Progenitor cell of endocrine pancreas (in vitro differentiated cells): ENCODE data around the gene LSR. TPM values are rescaled to one million over a fixed set of nuclear protein-coding genes. Genes with fewer than 3 reads are reported as not detected.

Source experiments
- DNase-seq: peaks from one replicate; pipeline ENCODE4 v3.0.0; 2021; ENCODE audit warnings: low spot score; ENCODE audit not compliant: unreplicated experiment
- H3K27ac Mint-ChIP-seq: 2 replicates; pipeline ENCODE4 v1.8.0; 2021; ENCODE audit warnings: mild to moderate bottlenecking, moderate library complexity, mixed read lengths
- H3K27me3 Mint-ChIP-seq: 2 replicates; pipeline ENCODE4 v1.8.0; 2021; ENCODE audit warnings: mixed read lengths
- H3K36me3 Mint-ChIP-seq: 2 replicates; pipeline ENCODE4 v1.8.0; 2022; ENCODE audit warnings: mixed read lengths; ENCODE audit not compliant: insufficient read depth
- H3K4me1 Mint-ChIP-seq: 2 replicates; pipeline ENCODE4 v1.8.0; 2021; ENCODE audit warnings: low read depth, mixed read lengths
- H3K4me3 Mint-ChIP-seq: 2 replicates; pipeline ENCODE4 v1.8.0; 2021; ENCODE audit warnings: low read depth, mild to moderate bottlenecking, moderate library complexity, mixed read lengths
- H3K9me3 Mint-ChIP-seq: 2 replicates; pipeline ENCODE4 v1.8.0; 2021; ENCODE audit warnings: low read depth, mixed read lengths
- total RNA-seq: library from RNA; stranded (reverse); gene quantifications from 2 replicates; pipeline ENCODE4 v1.2.1, GENCODE V29; 2021
- TF ChIP-seq, protein P1 (sequence below): fragments of 200-600 bp; sonication (generic); IDR thresholded peaks from one replicate; pipeline ENCODE4 v1.5.0; 2021; ENCODE audit warnings: antibody characterized with exemption, mild to moderate bottlenecking; ENCODE audit not compliant: unreplicated experiment

The LSR gene
- total RNA-seq, 1 donor from 2014 or later = 132 TPM

DNA sequence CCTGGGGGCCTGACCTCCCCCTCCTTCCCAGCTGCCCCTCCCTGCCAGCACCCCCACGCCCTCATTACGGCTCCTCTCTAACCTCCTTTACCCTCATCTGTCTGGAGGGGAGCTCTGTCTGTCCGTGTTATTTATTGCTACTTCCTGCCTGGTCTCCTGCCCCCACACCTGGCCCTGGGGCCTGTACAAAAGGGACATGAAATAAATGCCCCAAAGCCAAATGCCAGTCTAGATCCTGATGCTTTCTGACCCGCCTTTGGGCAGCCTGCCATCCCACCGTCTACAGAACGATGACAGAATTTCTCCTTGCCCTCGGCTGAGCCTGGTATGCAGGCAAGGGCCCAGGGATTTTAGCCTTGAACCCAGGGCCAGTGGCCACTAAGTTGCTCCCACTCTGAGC is 64.8 kb downstream of the LSR start:
- H3K27me3 Mint-ChIP-seq = no peaks in the 10 kb centered on the region

DNA sequence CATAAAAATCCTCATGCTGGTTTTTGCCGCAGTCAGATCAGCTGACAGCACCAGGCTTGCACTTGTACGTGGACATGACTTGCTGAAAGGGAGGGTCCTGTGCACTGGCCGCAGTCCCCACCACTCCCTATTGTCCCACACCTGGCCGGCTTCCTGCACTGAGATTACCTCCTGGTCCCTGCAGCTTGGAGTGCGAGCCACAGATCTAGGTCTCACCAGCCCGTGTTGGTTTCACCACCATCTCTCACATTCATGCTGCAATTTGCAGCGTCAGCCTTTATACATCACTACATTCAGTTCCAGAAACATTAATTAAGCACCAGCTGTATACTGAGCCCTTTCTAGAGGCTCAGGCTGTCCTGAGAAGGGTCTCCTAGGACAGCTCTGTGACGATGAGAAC is 65.2 kb downstream of the LSR start:
- TF ChIP-seq, protein P1, sequence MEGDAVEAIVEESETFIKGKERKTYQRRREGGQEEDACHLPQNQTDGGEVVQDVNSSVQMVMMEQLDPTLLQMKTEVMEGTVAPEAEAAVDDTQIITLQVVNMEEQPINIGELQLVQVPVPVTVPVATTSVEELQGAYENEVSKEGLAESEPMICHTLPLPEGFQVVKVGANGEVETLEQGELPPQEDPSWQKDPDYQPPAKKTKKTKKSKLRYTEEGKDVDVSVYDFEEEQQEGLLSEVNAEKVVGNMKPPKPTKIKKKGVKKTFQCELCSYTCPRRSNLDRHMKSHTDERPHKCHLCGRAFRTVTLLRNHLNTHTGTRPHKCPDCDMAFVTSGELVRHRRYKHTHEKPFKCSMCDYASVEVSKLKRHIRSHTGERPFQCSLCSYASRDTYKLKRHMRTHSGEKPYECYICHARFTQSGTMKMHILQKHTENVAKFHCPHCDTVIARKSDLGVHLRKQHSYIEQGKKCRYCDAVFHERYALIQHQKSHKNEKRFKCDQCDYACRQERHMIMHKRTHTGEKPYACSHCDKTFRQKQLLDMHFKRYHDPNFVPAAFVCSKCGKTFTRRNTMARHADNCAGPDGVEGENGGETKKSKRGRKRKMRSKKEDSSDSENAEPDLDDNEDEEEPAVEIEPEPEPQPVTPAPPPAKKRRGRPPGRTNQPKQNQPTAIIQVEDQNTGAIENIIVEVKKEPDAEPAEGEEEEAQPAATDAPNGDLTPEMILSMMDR = no peak
- Mint-ChIP-seq H3K4me1 (peaks cover 23% of the 10 kb centered on the region), H3K4me3 (no peak overlapping the region), H3K9me3 (no peaks in the 10 kb centered on the region), H3K27me3 (no peaks in the 10 kb centered on the region), H3K36me3 (no peaks in the 10 kb centered on the region), H3K27ac (no peak overlapping the region)
- DNase-seq = no peak

More for the DNA sequence above, 64.8 kb downstream of the LSR start:
- H3K36me3 Mint-ChIP-seq = no peaks in the 10 kb centered on the region
- peaks cover 27% of the 10 kb centered on the region for H3K4me1 Mint-ChIP-seq
- no peak overlapping the region for H3K4me3 Mint-ChIP-seq
- no peak overlapping the region for H3K27ac Mint-ChIP-seq
- TF ChIP-seq, protein P1 = no peak
- no peaks in the 10 kb centered on the region for H3K9me3 Mint-ChIP-seq
- DNase-seq = no peak

DNA sequence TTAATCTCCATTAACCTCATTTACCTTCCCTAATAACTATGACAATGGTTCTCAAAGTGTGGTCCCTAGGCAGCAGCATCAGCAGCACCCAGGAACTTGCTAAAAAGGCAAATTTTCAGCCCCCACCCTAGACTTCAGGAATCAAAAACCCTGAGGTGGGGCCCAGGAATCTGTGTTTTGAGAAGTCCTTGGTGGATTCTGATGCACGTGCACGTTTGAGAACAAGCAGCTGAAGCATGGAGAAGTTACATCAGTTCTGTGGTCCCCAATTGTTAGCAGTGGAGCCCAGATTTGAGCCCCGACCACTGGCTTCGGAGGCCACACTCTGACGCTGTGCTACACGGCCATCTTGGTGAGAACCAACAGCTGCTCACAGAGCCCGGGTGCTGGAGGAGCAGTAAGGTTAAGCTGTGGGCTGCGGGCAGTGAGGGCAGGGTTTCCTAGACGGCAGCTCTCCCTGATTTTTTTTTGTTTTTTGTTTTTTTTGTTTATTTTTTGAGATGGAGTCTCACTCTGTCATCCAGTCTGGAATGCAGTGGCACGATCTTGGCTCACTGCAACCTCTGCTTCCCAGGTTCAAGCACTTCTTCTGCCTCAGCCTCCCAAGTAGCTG is 66.2 kb downstream of the LSR start:
- Mint-ChIP-seq H3K27me3 (no peaks in the 10 kb centered on the region), H3K27ac (no peak overlapping the region), H3K36me3 (no peaks in the 10 kb centered on the region), H3K4me1 (peaks cover 15% of the 10 kb centered on the region), H3K4me3 (no peak overlapping the region), H3K9me3 (no peaks in the 10 kb centered on the region)
- TF ChIP-seq, protein P1 = no peak
- no peak for DNase-seq

DNA sequence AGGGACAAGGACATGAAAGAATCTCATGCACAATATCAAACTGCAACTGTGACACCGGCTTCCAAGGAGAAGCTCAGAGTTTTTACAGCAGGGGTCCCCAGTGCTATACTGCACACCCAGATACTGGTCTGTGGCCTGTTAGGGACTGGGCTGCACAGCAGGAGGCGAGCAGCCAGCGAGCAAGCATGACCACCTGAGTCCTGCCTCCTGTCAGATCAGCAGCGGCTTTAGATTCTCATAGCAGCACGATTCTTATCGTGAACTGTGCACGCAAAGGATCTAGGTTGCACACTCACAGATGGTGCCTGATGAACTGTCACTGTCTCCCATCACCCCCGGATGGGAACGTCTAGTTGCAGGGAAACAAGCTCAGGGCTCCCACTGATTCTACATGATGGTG is 67.1 kb downstream of the LSR start:
- no peak overlapping the region for H3K4me3 Mint-ChIP-seq
- H3K4me1 Mint-ChIP-seq = peaks cover 9% of the 10 kb centered on the region
- peak overlapping the region; percentile 62 for H3K27ac Mint-ChIP-seq
- no peaks in the 10 kb centered on the region for H3K27me3 Mint-ChIP-seq
- no peak for DNase-seq
- H3K36me3 Mint-ChIP-seq = no peaks in the 10 kb centered on the region
- TF ChIP-seq, protein P1 = no peak
- H3K9me3 Mint-ChIP-seq = no peaks in the 10 kb centered on the region

DNA sequence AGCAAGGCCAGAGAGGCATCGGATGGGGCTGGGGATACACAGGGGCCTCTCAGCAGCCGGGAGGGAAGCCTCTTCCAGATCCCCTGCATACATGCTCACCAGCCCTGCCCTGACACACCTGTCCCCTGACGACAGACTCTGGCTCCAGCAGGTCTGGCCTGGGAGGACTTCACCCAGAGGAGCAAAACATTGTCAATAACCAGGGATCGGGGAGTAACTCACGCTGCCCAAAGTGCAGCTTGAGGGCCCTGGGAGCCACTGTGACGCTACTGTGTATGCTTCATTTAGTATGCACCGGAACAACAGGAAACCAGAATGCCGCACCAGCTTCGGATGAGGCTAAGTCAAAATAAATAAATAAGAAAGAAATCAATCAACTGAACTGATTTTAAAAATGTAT is 67.8 kb downstream of the LSR start:
- TF ChIP-seq, protein P1 = no peak
- H3K4me3 Mint-ChIP-seq = no peak overlapping the region
- no peaks in the 10 kb centered on the region for H3K9me3 Mint-ChIP-seq
- DNase-seq = no peak
- peak overlapping the region; percentile 69 for H3K27ac Mint-ChIP-seq
- peaks cover 7% of the 10 kb centered on the region for H3K4me1 Mint-ChIP-seq
- H3K27me3 Mint-ChIP-seq = no peaks in the 10 kb centered on the region
- no peaks in the 10 kb centered on the region for H3K36me3 Mint-ChIP-seq

Other genes with a start within 250 kb of the LSR start
- gene GRAMD1A, start 248.7 kb upstream of the LSR start, total RNA-seq = 111 and 118 TPM in 2 replicates
- gene SCN1B, start 218.5 kb upstream of the LSR start, total RNA-seq = 1.7 and 1.8 TPM in 2 replicates
- 70.5 and 71.5 TPM in 2 replicates for gene HPN, start 207.3 kb upstream of the LSR start, total RNA-seq
- 14.2 and 17.3 TPM in 2 replicates for gene FXYD3, start 133.2 kb upstream of the LSR start, total RNA-seq
- 0.20 TPM in 1 of 2 replicates, not detected in the other for gene LGI4, start 113.9 kb upstream of the LSR start, total RNA-seq
- gene FXYD1, start 110.2 kb upstream of the LSR start, total RNA-seq = not detected in 2 replicates
- gene FXYD7, start 105.7 kb upstream of the LSR start, total RNA-seq = not detected in 2 replicates
- gene FXYD5, start 94.3 kb upstream of the LSR start, total RNA-seq = 0.62 and 1.2 TPM in 2 replicates
- not detected in 2 replicates for gene FAM187B, start 20.3 kb upstream of the LSR start, total RNA-seq
- gene USF2, start 20.0 kb downstream of the LSR start, total RNA-seq = 126 and 132 TPM in 2 replicates
- 0.64 and 1.1 TPM in 2 replicates for gene HAMP, start 33.5 kb downstream of the LSR start, total RNA-seq
- 1.4 and 1.7 TPM in 2 replicates for gene MAG, start 43.2 kb downstream of the LSR start, total RNA-seq
- 3.8 and 5.1 TPM in 2 replicates for gene CD22, start 80.2 kb downstream of the LSR start, total RNA-seq
- gene FFAR1, start 98.9 kb downstream of the LSR start, total RNA-seq = 0.33 and 0.74 TPM in 2 replicates
- gene FFAR3, start 109.5 kb downstream of the LSR start, total RNA-seq = not detected in 2 replicates
- 0.16 TPM in 1 of 2 replicates, not detected in the other for gene GPR42, start 122.1 kb downstream of the LSR start, total RNA-seq
- 1.2 and 1.9 TPM in 2 replicates for gene FFAR2, start 199.3 kb downstream of the LSR start, total RNA-seq
- 1.6 and 4.8 TPM in 2 replicates for gene KRTDAP, start 241.5 kb downstream of the LSR start, total RNA-seq